ENCODE measurements around the gene OR2AT4. TPM values are rescaled to one million over a fixed set of nuclear protein-coding genes. Genes with fewer than 3 reads are reported as not detected.
A peak's percentile ranks its signal among the peaks of the same experiment; 100 is the strongest.

OR2AT4 gene
- total and polyA plus RNA-seq, 2 of the 8 experiments (the other 6 are each of a cell fraction or from before 2014, with no cell fraction given) = not detected

DNA sequence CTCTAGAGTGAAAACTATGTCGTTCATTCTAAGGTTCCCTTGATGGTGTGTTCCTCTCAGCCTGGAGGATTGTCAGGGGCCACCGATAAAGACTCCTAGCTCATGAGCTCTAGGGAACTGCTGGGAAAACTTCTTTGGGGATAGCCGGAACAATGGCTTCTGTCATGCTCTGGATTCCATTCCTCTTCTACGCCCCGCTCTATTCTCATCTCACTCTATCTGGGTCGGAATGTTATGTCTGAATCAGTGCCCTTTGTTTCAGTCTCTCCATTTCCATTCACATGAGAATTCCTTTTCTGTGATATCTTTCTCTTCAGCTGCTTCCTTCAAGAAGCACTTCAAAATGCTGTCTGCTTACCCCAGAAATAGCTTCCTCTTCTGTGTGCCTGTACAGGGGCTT lies 37.3 kb upstream of the OR2AT4 start:
- no peaks in the 10 kb centered on the region for H3K79me1 ChIP-seq (ENCODE audit: low read depth, low read length)
- no peak for FAIRE-seq
- no peaks in the 10 kb centered on the region for H3K79me2 ChIP-seq (ENCODE audit: control insufficient read depth in 1 of 2, insufficient read depth in 2 of 2, low read length in 2 of 2)
- H2BK15ac ChIP-seq (ENCODE audit: low read length) = no peak overlapping the region
- H3K9ac ChIP-seq (replicated peaks in 1 of 4; ENCODE audit: extremely low read depth in 1 of 4, low read depth in 3 of 4, low read length in 3 of 4) = no peak overlapping the region
- H2AFZ ChIP-seq (ENCODE audit: low read length) = no peak overlapping the region
- H3K4ac ChIP-seq (replicated peaks; ENCODE audit: insufficient read length, low read depth, low read length) = no peak overlapping the region
- H3K9me3 ChIP-seq (ENCODE audit: insufficient read depth in 2 of 2, low read depth in 1 of 2, low read length in 1 of 2) = peaks cover 0 to 1% of the 10 kb centered on the region in 2 experiments; a peak in 1 of 4 replicates
- no peak overlapping the region for H3K27ac ChIP-seq (ENCODE audit: low read depth, low read length)
- H3K4me3 ChIP-seq (ENCODE audit: extremely low read depth in 1 of 4, insufficient read depth in 2 of 4, low read depth in 3 of 4, low read length in 4 of 4) = no peak overlapping the region
- H3K23ac ChIP-seq (ENCODE audit: insufficient read length) = no peak overlapping the region
- H2BK120ac ChIP-seq (replicated peaks; ENCODE audit: low read depth, low read length) = no peak overlapping the region
- no peaks in the 10 kb centered on the region for H4K20me1 ChIP-seq (replicated peaks in 1 of 2; ENCODE audit: control insufficient read depth in 1 of 2, insufficient read depth in 2 of 2, low read length in 2 of 2)
- H4K5ac ChIP-seq (ENCODE audit: insufficient read length, low read depth, low read length) = no peak overlapping the region
- POLR2A ChIA-PET (ENCODE audit: partially characterized antibody) = no interaction called here
- H3K56ac ChIP-seq (replicated peaks; ENCODE audit: insufficient read length, low read depth, low read length) = no peak overlapping the region
- no peak overlapping the region for H3K14ac ChIP-seq (ENCODE audit: insufficient read length)
- H4K8ac ChIP-seq (ENCODE audit: extremely low read depth, insufficient read depth, low read length) = no peak overlapping the region
- H3K27me3 ChIP-seq (replicated peaks in 1 of 4; ENCODE audit: control insufficient read depth in 3 of 4, extremely low read depth in 1 of 4, insufficient read depth in 3 of 4, low read length in 3 of 4) = no peaks in the 10 kb centered on the region
- no peak for DNase-seq (ENCODE audit: low read depth in 1 of 2, low spot score in 2 of 2)
- no peak overlapping the region for H2AK5ac ChIP-seq (ENCODE audit: low read depth, low read length)
- peaks cover 0 to 5% (median 0%) of the 10 kb centered on the region in 4 experiments; a peak in 1 of 7 replicates for H3K4me1 ChIP-seq (replicated peaks in 1 of 4; ENCODE audit: control insufficient read depth in 3 of 4, insufficient read depth in 4 of 4, low read length in 3 of 4)
- H4K91ac ChIP-seq (replicated peaks; ENCODE audit: insufficient read length, low read length) = no peak overlapping the region
- no peak overlapping the region for H2BK5ac ChIP-seq (ENCODE audit: low read depth, low read length)
- peak overlapping the region; percentile 19; the same call in 1 of the 2 replicates for H2BK12ac ChIP-seq (ENCODE audit: low read depth, low read length)
- H3K23me2 ChIP-seq (ENCODE audit: low read depth, low read length) = no peaks in the 10 kb centered on the region
- no peaks in the 10 kb centered on the region for H3K36me3 ChIP-seq (ENCODE audit: control insufficient read depth in 2 of 4, insufficient read depth in 4 of 4, low read length in 3 of 4)
- 79% methylated on average over 6 of the region's 6 CpGs; no CpG with 5 or more reads in 1 of the 2 experiments for WGBS, 2 experiments (ENCODE audit: extremely low coverage in 1 of 2, insufficient coverage in 1 of 2, insufficient read length in 1 of 2, insufficient replicate concordance in 2 of 2, low coverage in 1 of 2, low lambda C conversion rate in 2 of 2, missing lambda C conversion rate in 1 of 2)
- no peak overlapping the region for H2BK20ac ChIP-seq (ENCODE audit: low read length)
- no peak overlapping the region for H3K18ac ChIP-seq (ENCODE audit: extremely low read depth, low read length)
- H3K4me2 ChIP-seq (ENCODE audit: insufficient read depth in 1 of 2, low read depth in 2 of 2, low read length in 2 of 2) = no peak overlapping the region
- CTCF ChIA-PET (ENCODE audit: partially characterized antibody) = interaction anchor here (1.3 to 29.8 kb wide), 7 partner anchors 8 to 112 kb away, joined by 4 to 952 read pairs (median 11); partner anchors contain the start of gene TPBGL
- TF ChIP-seq POLR2AphosphoS5 (IDR thresholded peaks at IDR 0.05; ENCODE audit: low read depth, low read length) (no peak), POU5F1 (IDR thresholded peaks at IDR 0.05; ENCODE audit: low read depth, low read length) (no peak), NRF1 (IDR thresholded peaks at IDR 0.05; ENCODE audit: low read depth, low read length) (no peak), KDM5A (IDR thresholded peaks at IDR 0.05; ENCODE audit: low read length) (no peak), JUND (IDR thresholded peaks at IDR 0.05; ENCODE audit: low read length) (no peak), RBBP5 (IDR thresholded peaks at IDR 0.05; ENCODE audit: borderline replicate concordance, low read depth, low read length) (no peak), TAF1 (IDR thresholded peaks at IDR 0.05; ENCODE audit: low read depth, low read length) (no peak), CBX8 (IDR thresholded peaks at IDR 0.05; ENCODE audit: borderline replicate concordance, low read depth, low read length) (no peak)
- TF ChIP-seq, protein P1, sequence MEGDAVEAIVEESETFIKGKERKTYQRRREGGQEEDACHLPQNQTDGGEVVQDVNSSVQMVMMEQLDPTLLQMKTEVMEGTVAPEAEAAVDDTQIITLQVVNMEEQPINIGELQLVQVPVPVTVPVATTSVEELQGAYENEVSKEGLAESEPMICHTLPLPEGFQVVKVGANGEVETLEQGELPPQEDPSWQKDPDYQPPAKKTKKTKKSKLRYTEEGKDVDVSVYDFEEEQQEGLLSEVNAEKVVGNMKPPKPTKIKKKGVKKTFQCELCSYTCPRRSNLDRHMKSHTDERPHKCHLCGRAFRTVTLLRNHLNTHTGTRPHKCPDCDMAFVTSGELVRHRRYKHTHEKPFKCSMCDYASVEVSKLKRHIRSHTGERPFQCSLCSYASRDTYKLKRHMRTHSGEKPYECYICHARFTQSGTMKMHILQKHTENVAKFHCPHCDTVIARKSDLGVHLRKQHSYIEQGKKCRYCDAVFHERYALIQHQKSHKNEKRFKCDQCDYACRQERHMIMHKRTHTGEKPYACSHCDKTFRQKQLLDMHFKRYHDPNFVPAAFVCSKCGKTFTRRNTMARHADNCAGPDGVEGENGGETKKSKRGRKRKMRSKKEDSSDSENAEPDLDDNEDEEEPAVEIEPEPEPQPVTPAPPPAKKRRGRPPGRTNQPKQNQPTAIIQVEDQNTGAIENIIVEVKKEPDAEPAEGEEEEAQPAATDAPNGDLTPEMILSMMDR (IDR thresholded peaks at IDR 0.05; ENCODE audit: control extremely low read depth in 1 of 3, insufficient read depth in 1 of 3, low read depth in 1 of 3, low read length in 3 of 3) = no peak
- TF ChIP-seq, protein P2, sequence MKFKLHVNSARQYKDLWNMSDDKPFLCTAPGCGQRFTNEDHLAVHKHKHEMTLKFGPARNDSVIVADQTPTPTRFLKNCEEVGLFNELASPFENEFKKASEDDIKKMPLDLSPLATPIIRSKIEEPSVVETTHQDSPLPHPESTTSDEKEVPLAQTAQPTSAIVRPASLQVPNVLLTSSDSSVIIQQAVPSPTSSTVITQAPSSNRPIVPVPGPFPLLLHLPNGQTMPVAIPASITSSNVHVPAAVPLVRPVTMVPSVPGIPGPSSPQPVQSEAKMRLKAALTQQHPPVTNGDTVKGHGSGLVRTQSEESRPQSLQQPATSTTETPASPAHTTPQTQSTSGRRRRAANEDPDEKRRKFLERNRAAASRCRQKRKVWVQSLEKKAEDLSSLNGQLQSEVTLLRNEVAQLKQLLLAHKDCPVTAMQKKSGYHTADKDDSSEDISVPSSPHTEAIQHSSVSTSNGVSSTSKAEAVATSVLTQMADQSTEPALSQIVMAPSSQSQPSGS (IDR thresholded peaks at IDR 0.05; ENCODE audit: low read length) = no peak
